Stimulated activated CD4-positive, alpha-beta T cell treated with anti-CD3 and anti-CD28 coated beads, Interleukin-2, amount 100 ng/mL, for 24 hours (primary cell): ENCODE measurements around the gene TRDMT1.
"Not testable (repeated sequence)": the region's sequence is repeated elsewhere in the genome, so short reads cannot be mapped to it uniquely, and the experiment has no call there.

ENCODE experiments used
- DNase-seq, 2 donors: peaks; one replicate each; pipeline ENCODE4 v3.0.0-alpha.2; 2020

TRDMT1 gene

GRCh38 chr10:17125206-17125893 is 76.1 kb downstream of the TRDMT1 start:
- DNase-seq: no peak

GRCh38 chr10:17123961-17124360 is 77.5 kb downstream of the TRDMT1 start:
- DNase-seq: no peak

DNA sequence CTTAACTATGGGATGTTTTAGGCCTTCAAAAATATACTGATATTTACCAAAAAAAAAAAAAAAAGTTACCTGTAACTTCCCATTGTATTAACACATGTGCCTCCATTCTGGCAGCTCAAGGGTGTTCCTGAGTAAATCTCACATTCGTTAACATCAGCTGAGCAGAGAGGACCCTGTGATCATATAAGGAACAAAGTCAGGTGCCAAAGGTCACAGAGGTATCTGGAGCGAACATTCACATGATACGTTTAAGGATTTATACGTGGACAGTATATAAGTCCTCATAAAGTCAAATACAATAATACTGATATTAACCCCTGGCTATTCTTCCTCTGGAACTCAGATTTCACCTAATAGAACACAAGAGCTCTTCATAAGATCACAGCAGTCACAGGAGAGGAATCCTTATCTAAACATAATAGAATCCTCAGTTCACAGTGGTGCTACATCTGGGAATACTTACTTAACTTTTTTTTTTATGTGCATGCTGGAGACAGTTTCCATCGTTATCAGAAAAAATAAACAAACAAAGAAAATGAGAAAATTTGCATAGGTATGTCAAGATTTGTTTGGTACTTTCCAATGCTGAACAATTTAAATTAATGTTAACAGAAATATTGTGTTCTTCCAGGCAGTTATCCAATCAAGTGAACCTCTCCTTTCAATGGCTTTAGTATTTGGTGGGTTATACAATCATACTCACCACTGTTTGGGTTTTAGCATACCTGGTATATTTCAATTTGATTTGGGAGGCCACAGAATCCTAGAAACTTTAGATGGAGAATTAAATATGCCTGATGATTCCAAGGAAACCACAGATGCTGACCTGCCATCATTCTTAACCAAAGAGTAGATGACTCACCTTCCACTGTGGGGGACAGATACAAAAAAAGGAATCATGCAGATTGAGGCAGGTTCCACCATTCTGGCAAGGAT is 78.5 kb downstream of the TRDMT1 start:
- DNase-seq: no peak

- DNase-seq: no peak
Observed at GRCh38 chr10:17122052-17122451, 79.4 kb downstream of the TRDMT1 start.

GRCh38 chr10:17120694-17121093 is 80.8 kb downstream of the TRDMT1 start:
- no peak for DNase-seq

DNA sequence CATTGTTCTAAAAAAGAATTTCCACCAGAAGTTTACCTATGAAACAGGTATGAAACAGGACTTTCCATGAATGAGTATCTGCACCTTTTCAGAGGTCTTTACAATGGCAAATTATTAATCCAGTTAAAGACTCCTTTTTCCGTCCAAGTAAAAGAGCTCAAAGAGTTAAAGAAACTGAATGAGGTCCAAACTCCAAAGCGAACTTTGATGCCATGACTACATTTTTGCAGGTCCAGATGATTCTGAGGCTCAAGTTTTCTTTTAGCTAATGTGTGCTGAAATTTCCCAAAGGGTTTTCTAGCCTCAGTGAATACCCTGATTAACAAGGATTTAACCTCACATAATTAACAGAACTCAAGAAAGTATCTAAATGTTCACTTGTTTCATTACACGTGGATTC is 81.6 kb downstream of the TRDMT1 start:
- no peak for DNase-seq

GRCh38 chr10:17116193-17116592 is 85.3 kb downstream of the TRDMT1 start:
- DNase-seq: no peak

DNA sequence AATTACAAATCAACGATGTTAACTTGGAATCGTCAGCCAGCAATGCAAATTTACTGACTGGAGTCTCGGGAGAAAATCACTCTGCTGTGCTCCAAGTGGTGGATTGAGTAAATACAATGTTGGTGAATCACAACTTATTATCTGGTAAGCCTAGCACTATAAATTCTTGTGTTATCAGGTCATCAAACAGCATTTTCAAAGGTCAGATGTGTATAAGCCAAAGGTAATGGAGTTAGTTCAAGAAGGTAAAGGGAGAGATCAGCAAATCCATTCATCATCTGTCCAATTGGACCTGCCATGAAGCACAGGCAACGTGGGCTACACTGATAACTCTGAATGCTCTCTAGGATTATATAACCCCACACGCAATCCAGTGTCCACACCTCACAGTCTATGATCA is 85.8 kb downstream of the TRDMT1 start:
- DNase-seq: no peak

DNA sequence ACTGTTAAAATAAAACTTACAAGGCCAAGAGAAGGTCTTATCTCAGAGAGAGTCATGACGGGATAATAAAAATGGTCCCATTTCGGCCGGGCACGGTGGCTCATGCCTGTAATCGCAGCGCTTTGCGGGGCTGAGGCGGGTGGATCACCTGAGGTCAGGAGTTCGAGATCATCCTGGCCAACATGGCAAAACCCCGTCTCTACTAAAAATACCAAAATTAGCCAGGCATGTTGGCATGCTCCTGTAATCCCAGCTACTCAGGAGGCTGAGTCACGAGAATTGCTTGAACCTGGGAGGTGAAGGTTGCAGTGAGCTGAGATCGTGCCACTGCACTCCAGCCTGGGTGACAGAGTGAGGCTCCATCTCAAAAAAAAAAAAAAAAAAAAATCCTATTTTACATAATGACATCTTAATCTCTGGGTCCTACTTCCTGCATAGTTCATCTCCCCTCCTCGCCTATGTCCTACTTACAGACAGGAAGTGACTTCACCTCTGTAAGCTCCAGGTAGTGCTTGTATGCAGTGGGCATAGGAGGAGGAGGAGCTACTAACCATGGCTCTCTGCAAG is 86.5 kb downstream of the TRDMT1 start:
- not testable (repeated sequence) for DNase-seq

- no peak for DNase-seq
Observed at GRCh38 chr10:17113889-17114540, 87.5 kb downstream of the TRDMT1 start.

DNA sequence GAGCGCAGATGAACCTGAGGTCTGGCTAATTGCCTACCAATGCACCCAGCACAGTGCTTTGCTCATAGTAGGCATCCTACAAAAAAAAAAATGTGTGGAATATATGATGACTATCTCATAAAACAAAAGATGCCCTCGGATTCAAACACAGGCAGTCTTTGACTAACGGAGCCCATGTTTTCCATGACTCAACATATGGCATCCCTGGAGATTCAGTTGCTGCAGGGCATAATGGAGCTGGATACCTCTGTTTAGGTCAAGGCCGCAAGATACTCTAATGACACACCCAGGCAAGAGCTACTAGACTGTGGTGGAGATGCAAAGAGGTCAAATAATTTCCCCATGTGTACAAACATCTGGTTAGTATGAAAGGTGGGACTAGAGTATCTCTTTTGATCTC is 88.1 kb downstream of the TRDMT1 start:
- no peak for DNase-seq

- no peak for DNase-seq
Observed at GRCh38 chr10:17112566-17112965, 88.9 kb downstream of the TRDMT1 start.

DNA sequence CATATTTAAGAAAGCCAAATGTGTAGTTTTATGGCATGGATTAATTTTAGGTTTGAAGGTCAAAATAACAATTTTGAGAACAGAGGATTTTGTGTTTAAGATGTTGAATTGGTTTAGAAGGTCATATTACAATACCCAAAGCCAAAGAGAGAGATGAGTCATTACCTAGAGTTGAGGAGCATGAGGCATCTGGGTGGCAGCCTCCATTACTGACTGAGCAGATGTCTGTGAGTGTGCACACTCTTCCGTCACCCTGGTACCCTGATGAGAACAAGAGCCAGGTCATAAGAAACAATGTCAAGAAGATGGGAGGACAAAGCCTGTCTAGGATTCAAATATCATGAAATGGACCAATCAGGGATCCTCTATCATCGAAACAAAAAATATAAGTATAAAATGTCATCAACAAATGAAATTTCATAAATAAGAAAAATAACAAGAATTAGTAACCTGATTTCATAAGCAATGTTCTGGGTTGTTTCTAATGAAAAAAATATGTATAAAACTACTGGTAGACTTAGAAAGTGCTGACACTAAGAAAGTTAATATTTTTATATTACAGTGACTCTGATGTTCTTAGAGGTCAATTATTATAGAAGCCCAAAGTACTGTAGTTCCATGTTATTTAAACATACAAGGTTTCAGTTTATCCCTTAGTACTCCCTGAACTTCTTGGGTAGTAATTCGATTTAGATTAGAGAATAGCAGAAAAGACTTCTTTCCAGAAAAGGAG is 91.8 kb downstream of the TRDMT1 start:
- no peak for DNase-seq

DNA sequence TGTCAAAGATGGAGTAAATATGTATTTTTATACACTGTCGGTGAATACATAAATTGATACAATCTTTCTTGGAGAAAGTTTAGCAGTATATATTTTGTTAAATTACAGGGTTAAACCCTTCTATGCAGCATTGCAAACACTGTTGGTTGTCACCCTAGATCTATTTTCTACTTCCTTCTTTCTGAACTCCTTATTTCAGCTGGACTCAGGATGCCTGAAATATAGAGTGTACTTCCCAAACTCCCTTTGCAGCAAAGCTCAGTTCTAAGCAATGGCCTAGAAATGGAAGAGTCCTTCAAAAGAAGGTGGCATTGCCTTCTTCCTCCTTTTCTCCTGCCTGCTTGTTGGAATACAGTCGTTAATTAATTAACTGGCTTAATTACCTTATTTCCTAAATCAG is 92.4 kb downstream of the TRDMT1 start:
- no peak for DNase-seq

- DNase-seq: no peak
Observed at GRCh38 chr10:17106991-17107390, 94.5 kb downstream of the TRDMT1 start.

DNA sequence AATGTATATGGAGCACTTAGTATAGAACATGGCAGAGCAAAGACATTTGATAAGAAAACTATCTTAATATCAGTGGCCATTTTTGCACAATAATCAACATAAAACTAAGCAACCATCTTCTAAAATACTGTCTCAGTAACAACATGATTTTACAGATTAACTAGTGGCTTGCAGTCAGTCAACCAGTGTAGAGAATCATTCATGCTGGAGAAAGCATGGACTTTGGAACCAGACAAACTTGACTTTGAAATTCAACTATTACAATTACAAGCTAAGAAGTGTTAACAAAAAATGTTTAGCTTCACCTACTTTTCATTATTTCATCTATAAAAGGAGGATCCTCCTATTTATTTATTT is 99.6 kb downstream of the TRDMT1 start:
- DNase-seq: no peak

DNA sequence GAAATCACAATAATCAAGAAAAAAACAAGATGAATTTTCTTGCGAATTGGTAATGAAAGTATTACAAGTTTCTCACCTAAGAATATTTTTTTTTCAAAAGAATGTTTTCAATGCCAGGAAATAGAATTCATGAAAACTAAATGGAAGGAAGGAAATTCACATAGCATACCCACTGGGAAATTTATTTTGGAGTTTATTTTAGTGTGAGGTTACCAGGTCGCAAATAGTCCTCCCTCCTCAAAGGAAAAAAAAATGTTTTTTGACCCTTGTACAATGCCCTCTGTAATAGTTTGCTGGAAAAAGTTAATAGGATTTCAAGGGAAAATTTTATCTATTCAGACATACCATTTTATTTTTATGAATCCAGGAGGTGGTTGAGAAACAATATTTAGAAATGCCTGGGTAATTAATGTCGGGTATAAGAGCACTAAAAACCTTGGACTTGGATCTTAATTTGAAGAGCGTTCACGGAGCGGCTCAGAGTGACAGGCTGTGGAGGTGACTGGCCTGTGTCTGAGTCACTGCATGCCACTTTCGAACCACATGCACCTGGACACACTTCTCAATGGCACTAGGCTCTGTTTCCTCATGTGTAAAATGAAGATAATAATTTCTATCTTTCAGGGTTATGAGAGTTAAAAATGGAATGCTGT is 100.1 kb downstream of the TRDMT1 start:
- no peak for DNase-seq

- DNase-seq: no peak
Observed at GRCh38 chr10:17100586-17100985, 100.9 kb downstream of the TRDMT1 start.

DNA sequence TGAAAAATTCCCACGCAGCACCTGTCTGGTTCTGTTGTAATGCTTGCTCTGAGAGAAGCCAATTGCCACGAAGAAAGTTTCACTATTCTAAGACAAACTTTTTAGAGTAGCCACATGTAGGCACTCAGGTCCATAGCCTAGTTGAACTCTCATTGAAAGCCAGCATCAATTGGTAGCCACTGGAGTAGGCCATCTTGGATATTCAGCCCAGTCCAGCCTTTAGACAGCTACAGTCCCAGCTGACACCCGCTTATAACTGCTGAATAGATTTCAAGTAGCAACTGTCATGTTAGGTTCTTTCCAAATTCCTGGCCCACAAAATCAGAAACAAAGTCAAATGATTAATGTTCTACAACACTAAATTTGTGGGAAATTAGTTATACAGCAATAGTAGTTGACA is 103.5 kb downstream of the TRDMT1 start:
- no peak for DNase-seq
